ENCODE measurements around the gene KLK11. TPM values are rescaled to one million over a fixed set of nuclear protein-coding genes. Genes with fewer than 3 reads are reported as not detected.

The KLK11 gene
- total RNA-seq, 1 donor from 2014 or later: not detected

- H3K4me3 ChIP-seq (ENCODE audit: low read length in 3 of 3): no peak overlapping the region
- H3K9me3 ChIP-seq (ENCODE audit: control insufficient read depth in 3 of 3, low read length in 3 of 3): no peaks in the 10 kb centered on the region
- H3K4me1 ChIP-seq (ENCODE audit: control insufficient read depth in 3 of 3, insufficient read depth in 3 of 3, low read length in 3 of 3): no peaks in the 10 kb centered on the region
- peaks cover 2 to 24% (median 13%) of the 10 kb centered on the region in 3 donors for H3K27me3 ChIP-seq (ENCODE audit: control insufficient read depth in 3 of 3, insufficient read depth in 3 of 3, low read length in 3 of 3)
- no peaks in the 10 kb centered on the region for H3K36me3 ChIP-seq (ENCODE audit: control insufficient read depth in 3 of 3, insufficient read depth in 3 of 3, low read length in 3 of 3)
- H3K27ac ChIP-seq (ENCODE audit: low read depth, low read length): no peak overlapping the region
- no peak overlapping the region for H3K9ac ChIP-seq (ENCODE audit: low read depth in 1 of 3, low read length in 3 of 3)
Observed at GRCh38 chr19:51009061-51009891, 17.1 kb downstream of the KLK11 start.

- H3K4me1 ChIP-seq (ENCODE audit: control insufficient read depth in 3 of 3, insufficient read depth in 3 of 3, low read length in 3 of 3): no peaks in the 10 kb centered on the region
- H3K9ac ChIP-seq (ENCODE audit: low read depth in 1 of 3, low read length in 3 of 3): no peak overlapping the region
- H3K27me3 ChIP-seq (ENCODE audit: control insufficient read depth in 3 of 3, insufficient read depth in 3 of 3, low read length in 3 of 3): peaks cover 0 to 23% (median 4%) of the 10 kb centered on the region in 3 donors
- H3K27ac ChIP-seq (ENCODE audit: low read depth, low read length): no peak overlapping the region
- no peaks in the 10 kb centered on the region for H3K36me3 ChIP-seq (ENCODE audit: control insufficient read depth in 3 of 3, insufficient read depth in 3 of 3, low read length in 3 of 3)
- H3K9me3 ChIP-seq (ENCODE audit: control insufficient read depth in 3 of 3, low read length in 3 of 3): peaks cover 0 to 2% (median 0%) of the 10 kb centered on the region in 3 donors
- no peak overlapping the region for H3K4me3 ChIP-seq (ENCODE audit: low read length in 3 of 3)
Observed at GRCh38 chr19:51007488-51007887, 18.9 kb downstream of the KLK11 start.

GRCh38 chr19:51006406-51006805 is 20.0 kb downstream of the KLK11 start:
- Histone ChIP-seq H3K9me3 (ENCODE audit: control insufficient read depth in 3 of 3, low read length in 3 of 3) (peaks cover 0 to 2% (median 0%) of the 10 kb centered on the region in 3 donors), H3K27me3 (ENCODE audit: control insufficient read depth in 3 of 3, insufficient read depth in 3 of 3, low read length in 3 of 3) (peaks cover 0 to 26% (median 10%) of the 10 kb centered on the region in 3 donors), H3K4me1 (ENCODE audit: control insufficient read depth in 3 of 3, insufficient read depth in 3 of 3, low read length in 3 of 3) (no peaks in the 10 kb centered on the region), H3K4me3 (ENCODE audit: low read length in 3 of 3) (no peak overlapping the region), H3K27ac (ENCODE audit: low read depth, low read length) (no peak overlapping the region), H3K9ac (ENCODE audit: low read depth in 1 of 3, low read length in 3 of 3) (no peak overlapping the region), H3K36me3 (ENCODE audit: control insufficient read depth in 3 of 3, insufficient read depth in 3 of 3, low read length in 3 of 3) (no peaks in the 10 kb centered on the region)

GRCh38 chr19:51005248-51005647 is 21.2 kb downstream of the KLK11 start:
- Histone ChIP-seq H3K4me1 (ENCODE audit: control insufficient read depth in 3 of 3, insufficient read depth in 3 of 3, low read length in 3 of 3) (no peaks in the 10 kb centered on the region), H3K36me3 (ENCODE audit: control insufficient read depth in 3 of 3, insufficient read depth in 3 of 3, low read length in 3 of 3) (no peaks in the 10 kb centered on the region), H3K27ac (ENCODE audit: low read depth, low read length) (no peak overlapping the region), H3K9me3 (ENCODE audit: control insufficient read depth in 3 of 3, low read length in 3 of 3) (peaks cover 0 to 4% (median 0%) of the 10 kb centered on the region in 3 donors), H3K9ac (ENCODE audit: low read depth in 1 of 3, low read length in 3 of 3) (no peak overlapping the region), H3K27me3 (ENCODE audit: control insufficient read depth in 3 of 3, insufficient read depth in 3 of 3, low read length in 3 of 3) (peaks cover 0 to 33% (median 18%) of the 10 kb centered on the region in 3 donors), H3K4me3 (ENCODE audit: low read length in 3 of 3) (no peak overlapping the region)

- H3K27me3 ChIP-seq (ENCODE audit: control insufficient read depth in 3 of 3, insufficient read depth in 3 of 3, low read length in 3 of 3): peaks cover 0 to 34% (median 20%) of the 10 kb centered on the region in 3 donors
- H3K9ac ChIP-seq (ENCODE audit: low read depth in 1 of 3, low read length in 3 of 3): no peak overlapping the region
- no peaks in the 10 kb centered on the region for H3K36me3 ChIP-seq (ENCODE audit: control insufficient read depth in 3 of 3, insufficient read depth in 3 of 3, low read length in 3 of 3)
- peaks cover 0 to 4% (median 0%) of the 10 kb centered on the region in 3 donors for H3K9me3 ChIP-seq (ENCODE audit: control insufficient read depth in 3 of 3, low read length in 3 of 3)
- no peaks in the 10 kb centered on the region for H3K4me1 ChIP-seq (ENCODE audit: control insufficient read depth in 3 of 3, insufficient read depth in 3 of 3, low read length in 3 of 3)
- H3K27ac ChIP-seq (ENCODE audit: low read depth, low read length): no peak overlapping the region
- no peak overlapping the region for H3K4me3 ChIP-seq (ENCODE audit: low read length in 3 of 3)
Observed at GRCh38 chr19:51003316-51003715, 23.1 kb downstream of the KLK11 start.

GRCh38 chr19:51002542-51003311 is 23.7 kb downstream of the KLK11 start:
- no peak overlapping the region for H3K9ac ChIP-seq (ENCODE audit: low read depth in 1 of 3, low read length in 3 of 3)
- peaks cover 0 to 4% (median 0%) of the 10 kb centered on the region in 3 donors for H3K9me3 ChIP-seq (ENCODE audit: control insufficient read depth in 3 of 3, low read length in 3 of 3)
- H3K36me3 ChIP-seq (ENCODE audit: control insufficient read depth in 3 of 3, insufficient read depth in 3 of 3, low read length in 3 of 3): no peaks in the 10 kb centered on the region
- H3K27ac ChIP-seq (ENCODE audit: low read depth, low read length): no peak overlapping the region
- no peaks in the 10 kb centered on the region for H3K4me1 ChIP-seq (ENCODE audit: control insufficient read depth in 3 of 3, insufficient read depth in 3 of 3, low read length in 3 of 3)
- H3K4me3 ChIP-seq (ENCODE audit: low read length in 3 of 3): no peak overlapping the region
- peaks cover 0 to 34% (median 20%) of the 10 kb centered on the region in 3 donors for H3K27me3 ChIP-seq (ENCODE audit: control insufficient read depth in 3 of 3, insufficient read depth in 3 of 3, low read length in 3 of 3)

- Histone ChIP-seq H3K4me3 (ENCODE audit: low read length in 3 of 3) (no peak overlapping the region), H3K36me3 (ENCODE audit: control insufficient read depth in 3 of 3, insufficient read depth in 3 of 3, low read length in 3 of 3) (no peaks in the 10 kb centered on the region), H3K9me3 (ENCODE audit: control insufficient read depth in 3 of 3, low read length in 3 of 3) (peaks cover 0 to 4% (median 0%) of the 10 kb centered on the region in 3 donors), H3K27ac (ENCODE audit: low read depth, low read length) (no peak overlapping the region), H3K9ac (ENCODE audit: low read depth in 1 of 3, low read length in 3 of 3) (no peak overlapping the region), H3K27me3 (ENCODE audit: control insufficient read depth in 3 of 3, insufficient read depth in 3 of 3, low read length in 3 of 3) (peaks cover 0 to 34% (median 19%) of the 10 kb centered on the region in 3 donors), H3K4me1 (ENCODE audit: control insufficient read depth in 3 of 3, insufficient read depth in 3 of 3, low read length in 3 of 3) (no peaks in the 10 kb centered on the region)
Observed at GRCh38 chr19:51002089-51002532, 24.3 kb downstream of the KLK11 start.

- H3K4me3 ChIP-seq (ENCODE audit: low read length in 3 of 3): no peak within 1 kb of the TSS
- peaks cover 0 to 28% (median 17%) of the 10 kb centered on the region in 3 donors for H3K27me3 ChIP-seq (ENCODE audit: control insufficient read depth in 3 of 3, insufficient read depth in 3 of 3, low read length in 3 of 3)
- H3K9me3 ChIP-seq (ENCODE audit: control insufficient read depth in 3 of 3, low read length in 3 of 3): peaks cover 0 to 4% (median 0%) of the 10 kb centered on the region in 3 donors
- H3K27ac ChIP-seq (ENCODE audit: low read depth, low read length): no peak within 1 kb of the TSS
- H3K4me1 ChIP-seq (ENCODE audit: control insufficient read depth in 3 of 3, insufficient read depth in 3 of 3, low read length in 3 of 3): no peaks in the 10 kb centered on the region
- H3K36me3 ChIP-seq (ENCODE audit: control insufficient read depth in 3 of 3, insufficient read depth in 3 of 3, low read length in 3 of 3): no peaks in the 10 kb centered on the region
- no peak within 1 kb of the TSS for H3K9ac ChIP-seq (ENCODE audit: low read depth in 1 of 3, low read length in 3 of 3)
Observed at GRCh38 chr19:51001515-51001914, 24.9 kb downstream of the KLK11 start, which contains the start of gene KLK8. TSS of gene KLK8 (minus strand) at chr19:51001604. CDS start at chr19:51001167, 437 bp downstream.

- no peak overlapping the region for H3K27ac ChIP-seq (ENCODE audit: low read depth, low read length)
- H3K4me1 ChIP-seq (ENCODE audit: control insufficient read depth in 3 of 3, insufficient read depth in 3 of 3, low read length in 3 of 3): no peaks in the 10 kb centered on the region
- H3K9me3 ChIP-seq (ENCODE audit: control insufficient read depth in 3 of 3, low read length in 3 of 3): peaks cover 0 to 4% (median 0%) of the 10 kb centered on the region in 3 donors
- H3K36me3 ChIP-seq (ENCODE audit: control insufficient read depth in 3 of 3, insufficient read depth in 3 of 3, low read length in 3 of 3): no peaks in the 10 kb centered on the region
- H3K9ac ChIP-seq (ENCODE audit: low read depth in 1 of 3, low read length in 3 of 3): no peak overlapping the region
- H3K27me3 ChIP-seq (ENCODE audit: control insufficient read depth in 3 of 3, insufficient read depth in 3 of 3, low read length in 3 of 3): peaks cover 0 to 26% (median 17%) of the 10 kb centered on the region in 3 donors
- H3K4me3 ChIP-seq (ENCODE audit: low read length in 3 of 3): no peak overlapping the region
Observed at GRCh38 chr19:51000981-51001380, 25.4 kb downstream of the KLK11 start.
